Neural cell (in vitro differentiated cells): ENCODE measurements around the gene FAF2. TPM values are rescaled to one million over a fixed set of nuclear protein-coding genes. Genes with fewer than 3 reads are reported as not detected.

Experiments used
- H2AFZ ChIP-seq: fragments of 200-600, 300-800 bp; sonication (generic), shearing (Covaris generic); 2 replicates; pipeline ENCODE4 v1.6.0; 2014; ENCODE audit warnings: low read depth, mild to moderate bottlenecking, antibody characterized with exemption, low read length, moderate library complexity
- H3F3A ChIP-seq: fragments of 200-600 bp; shearing (Covaris generic); 2 replicates; pipeline ENCODE4 v1.6.1; 2016; ENCODE audit warnings: mild to moderate bottlenecking, moderate library complexity, mixed read lengths, antibody characterized with exemption, low read length; ENCODE audit not compliant: insufficient read depth, poor library complexity, severe bottlenecking
- H3K27ac ChIP-seq: fragments of 200-600, 300-800 bp; sonication (generic), shearing (Covaris generic); 2 replicates; pipeline ENCODE4 v1.5.1; 2014; ENCODE audit warnings: mild to moderate bottlenecking, low read length, moderate library complexity
- H3K27me3 ChIP-seq: fragments of 300-800, 200-600 bp; sonication (generic), shearing (Covaris generic); 2 replicates; pipeline ENCODE4 v1.6.0; 2014; ENCODE audit warnings: mild to moderate bottlenecking, low read depth, low read length, moderate library complexity; ENCODE audit not compliant: insufficient read depth
- H3K36me3 ChIP-seq: fragments of 300-800, 200-600 bp; sonication (generic), shearing (Covaris generic); 2 replicates; pipeline ENCODE4 v1.5.1; 2014; ENCODE audit warnings: mild to moderate bottlenecking, antibody characterized with exemption, low read length, moderate library complexity; ENCODE audit not compliant: insufficient read depth
- H3K4me2 ChIP-seq: fragments of 300-800, 200-600 bp; sonication (generic), shearing (Covaris generic); 2 replicates; pipeline ENCODE4 v1.6.0; 2014; ENCODE audit warnings: mild to moderate bottlenecking, low read length
- H3K4me3 ChIP-seq: fragments of 300-800, 200-600 bp; sonication (generic), shearing (Covaris generic); 2 replicates; pipeline ENCODE4 v1.5.1; 2014; ENCODE audit warnings: mild to moderate bottlenecking, low read length, moderate library complexity
- H3K79me2 ChIP-seq: fragments of 200-600 bp; shearing (Covaris generic); replicated peaks from 2 replicates; pipeline ENCODE4 v1.6.0; 2014; ENCODE audit warnings: mild to moderate bottlenecking, low read length, moderate library complexity; ENCODE audit not compliant: insufficient read depth
- H3K9ac ChIP-seq: fragments of 300-800, 200-600 bp; sonication (generic), shearing (Covaris generic); 2 replicates; pipeline ENCODE4 v1.6.1; 2016; ENCODE audit warnings: mild to moderate bottlenecking, low read length, mixed read lengths
- H3K9me2 ChIP-seq: fragments of 200-600 bp; shearing (Covaris generic); 2 replicates; pipeline ENCODE4 v1.6.1; 2016; ENCODE audit warnings: mild to moderate bottlenecking, low read length, mixed read lengths; ENCODE audit not compliant: insufficient read depth
- H3K9me3 ChIP-seq: fragments of 200-600, 300-800 bp; sonication (generic), shearing (Covaris generic); 2 replicates; pipeline ENCODE4 v1.6.1; 2016; ENCODE audit warnings: mild to moderate bottlenecking, mixed run types, low read length, moderate library complexity, mixed read lengths
- H4K20me1 ChIP-seq: fragments of 200-600 bp; shearing (Covaris generic); 2 replicates; pipeline ENCODE4 v1.6.1; 2016; ENCODE audit warnings: mild to moderate bottlenecking, mixed run types; ENCODE audit not compliant: insufficient read depth
- CTCF ChIP-seq: fragments of 450-650 bp; IDR thresholded peaks from 2 replicates; pipeline ENCODE4 v1.5.1; 2014; ENCODE audit warnings: antibody characterized with exemption, mild to moderate bottlenecking, moderate library complexity; ENCODE audit not compliant: poor library complexity, severe bottlenecking
- EP300 ChIP-seq: fragments of 450-650 bp; conservative IDR thresholded peaks from 2 replicates; pipeline ENCODE4 v1.6.1; 2014; ENCODE audit warnings: antibody characterized with exemption, mild to moderate bottlenecking, moderate library complexity; ENCODE audit not compliant: poor library complexity, severe bottlenecking
- EZH2 ChIP-seq: fragments of 200-600, 300-800 bp; shearing (Covaris generic), sonication (generic); IDR thresholded peaks from 2 replicates; pipeline ENCODE4 v1.6.1; 2014; ENCODE audit warnings: antibody characterized with exemption, low read length, borderline replicate concordance, mild to moderate bottlenecking; ENCODE audit not compliant: insufficient read depth, poor library complexity, severe bottlenecking
- MXI1 ChIP-seq: fragments of 450-650 bp; conservative IDR thresholded peaks from 2 replicates; pipeline ENCODE4 v1.6.1; 2014; ENCODE audit warnings: antibody characterized with exemption, mild to moderate bottlenecking; ENCODE audit not compliant: poor library complexity, severe bottlenecking
- POLR2AphosphoS5 ChIP-seq: IDR thresholded peaks from 2 replicates; pipeline ENCODE4 v1.6.1; 2012
- RAD21 ChIP-seq: fragments of 450-650 bp; conservative IDR thresholded peaks from 2 replicates; pipeline ENCODE4 v1.6.1; 2014; ENCODE audit warnings: antibody characterized with exemption, mild to moderate bottlenecking, moderate library complexity
- REST ChIP-seq: IDR thresholded peaks from 2 replicates; pipeline ENCODE4 v1.6.1; 2012; ENCODE audit warnings: borderline replicate concordance
- SMC3 ChIP-seq: fragments of 450-650 bp; conservative IDR thresholded peaks from 2 replicates; pipeline ENCODE4 v1.6.1; 2014; ENCODE audit warnings: antibody characterized with exemption, mild to moderate bottlenecking, moderate library complexity; ENCODE audit not compliant: poor library complexity
- TAF1 ChIP-seq: IDR thresholded peaks from 2 replicates; pipeline ENCODE4 v1.6.1; 2012; ENCODE audit warnings: low read depth
- polyA plus RNA-seq: library from polyadenylated mRNA; depleted of rRNA; stranded (reverse); fragments of >200 nt; gene quantifications from 2 replicates; pipeline ENCODE4 v1.2.3, GENCODE V29; 2014

The FAF2 gene
- polyA plus RNA-seq, 1 donor from 2014 or later = 30.8 TPM

GRCh38 chr5:176425791-176426190 lies 22.4 kb upstream of the FAF2 start:
- no peaks in the 10 kb centered on the region for H3K79me2 ChIP-seq
- H3K36me3 ChIP-seq = no peaks in the 10 kb centered on the region
- no peak for TF ChIP-seq MXI1
- TF ChIP-seq POLR2AphosphoS5 = no peak
- no peak for TF ChIP-seq CTCF
- TF ChIP-seq SMC3 = no peak
- TF ChIP-seq RAD21 = no peak
- TF ChIP-seq REST = no peak
- no peak for TF ChIP-seq EZH2
- TF ChIP-seq TAF1 = no peak
- TF ChIP-seq EP300 = no peak
- H3K27me3 ChIP-seq = no peaks in the 10 kb centered on the region
- no peak overlapping the region for H2AFZ ChIP-seq
- H3K4me3 ChIP-seq = no peak overlapping the region
- no peaks in the 10 kb centered on the region for H3K9me2 ChIP-seq
- H3K9ac ChIP-seq = no peak overlapping the region
- H4K20me1 ChIP-seq = no peaks in the 10 kb centered on the region
- no peak overlapping the region for H3K27ac ChIP-seq
- H3K9me3 ChIP-seq = no peaks in the 10 kb centered on the region
- H3F3A ChIP-seq = no peaks in the 10 kb centered on the region
- no peak overlapping the region for H3K4me2 ChIP-seq

- Histone ChIP-seq H3K4me2 (no peak overlapping the region), H3K9me3 (no peaks in the 10 kb centered on the region), H3K9me2 (no peaks in the 10 kb centered on the region), H3K27me3 (no peaks in the 10 kb centered on the region), H4K20me1 (no peaks in the 10 kb centered on the region), H2AFZ (no peak overlapping the region), H3K79me2 (no peaks in the 10 kb centered on the region), H3K27ac (no peak overlapping the region), H3F3A (no peaks in the 10 kb centered on the region), H3K36me3 (no peaks in the 10 kb centered on the region), H3K9ac (no peak overlapping the region), H3K4me3 (no peak overlapping the region)
- TF ChIP-seq POLR2AphosphoS5 (no peak), CTCF (no peak), REST (no peak), RAD21 (no peak), SMC3 (no peak), EZH2 (no peak), EP300 (no peak), TAF1 (no peak), MXI1 (no peak)
Observed at GRCh38 chr5:176426876-176427275, 21.3 kb upstream of the FAF2 start.
